AG04449 (cell line): ENCODE data around the gene ARFGEF3.

Experiments used
- CTCF ChIA-PET: fragments of 350-600 bp; formaldehyde crosslinking; extraction: SDS; loops from one replicate; lab custom pipeline; 2021; ENCODE audit warnings: antibody characterized with exemption; lab: Yijun Ruan, JAX
- POLR2A ChIA-PET: fragments of 400-600, 350-600 bp; formaldehyde crosslinking; extraction: SDS; loops from one replicate; lab custom pipeline; 2020; ENCODE audit warnings: antibody characterized with exemption, inconsistent platforms; lab: Yijun Ruan, JAX
- DNase-seq: peaks from one replicate; pipeline ENCODE4 v3.0.0-alpha.2; 2010; ENCODE audit warnings: low read depth, low spot score
- H3K4me3 ChIP-seq: 2 replicates; pipeline ENCODE4 v1.5.1; 2011; ENCODE audit warnings: low read depth, mild to moderate bottlenecking, control low read depth, low read length
- CTCF ChIP-seq: IDR thresholded peaks from one replicate; pipeline ENCODE4 v1.5.1; 2011; ENCODE audit warnings: mild to moderate bottlenecking, moderate library complexity, low read length, control low read depth, inconsistent platforms; ENCODE audit not compliant: insufficient read depth; ENCODE audit errors: missing control alignments

Gene ARFGEF3

DNA sequence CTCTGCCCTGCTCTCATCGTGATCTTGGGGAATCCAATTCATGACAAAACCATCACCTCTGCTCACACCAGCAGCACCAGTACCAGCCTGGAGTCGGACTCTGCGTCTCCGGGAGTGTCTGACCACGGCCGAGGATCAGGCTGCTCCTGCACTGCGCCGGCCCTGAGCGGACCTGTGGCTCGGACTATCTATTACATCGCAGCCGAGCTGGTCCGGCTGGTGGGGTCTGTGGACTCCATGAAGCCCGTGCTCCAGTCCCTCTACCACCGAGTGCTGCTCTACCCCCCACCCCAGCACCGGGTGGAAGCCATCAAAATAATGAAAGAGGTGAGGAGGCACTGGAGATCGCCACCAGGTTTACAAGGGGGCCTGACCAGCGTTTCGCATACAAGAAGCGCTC, 93.7 kb downstream of the ARFGEF3 start:
- ChIA-PET POLR2A (no interaction called here), CTCF (no interaction called here)
- TF ChIP-seq CTCF = no peak
- DNase-seq = no peak
- H3K4me3 ChIP-seq = no peak overlapping the region

DNA sequence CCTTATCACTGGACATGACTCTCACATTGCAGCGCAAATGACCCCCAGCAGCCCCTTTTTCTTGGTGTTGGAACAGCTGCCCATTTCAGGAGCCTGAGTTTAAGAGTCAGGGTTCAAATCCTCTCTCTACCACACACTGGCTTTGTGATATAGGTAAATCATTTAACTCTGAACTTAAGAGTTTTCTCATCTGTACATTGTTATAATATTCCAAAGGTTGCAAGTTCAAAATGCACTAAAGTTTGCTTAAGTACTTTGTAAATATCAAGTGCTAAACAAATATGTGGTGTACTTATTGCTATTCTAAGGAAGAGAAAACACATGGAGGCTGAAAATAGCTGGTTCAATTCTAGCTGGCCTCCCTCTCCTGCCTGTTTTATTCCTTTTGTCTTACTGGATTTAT, 95.9 kb downstream of the ARFGEF3 start:
- CTCF ChIA-PET = interaction anchor here (1.3 kb wide), 1 partner anchor 260 kb away, joined by 4 read pairs; no protein-coding TSS in a partner anchor
- POLR2A ChIA-PET = no interaction called here

DNA sequence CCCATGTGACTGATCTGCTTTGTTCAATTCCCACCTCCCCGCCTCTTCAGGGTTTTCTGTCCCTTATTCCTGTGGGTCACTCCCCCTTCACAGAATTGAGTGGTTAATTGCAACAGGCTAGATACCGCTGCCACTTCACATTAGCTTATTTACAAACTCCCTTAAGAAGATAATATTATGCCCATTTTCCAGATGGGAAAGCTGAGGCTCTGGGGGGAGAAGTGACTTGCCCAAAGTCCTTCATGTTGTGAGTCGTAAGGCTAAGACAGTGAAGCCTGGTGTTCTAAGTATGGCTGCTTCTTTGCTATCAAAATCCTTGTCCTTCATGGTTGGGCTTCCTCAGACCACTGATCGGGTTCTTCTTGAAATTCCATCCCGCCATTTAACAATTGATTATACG, 96.5 kb downstream of the ARFGEF3 start:
- CTCF ChIA-PET = interaction anchor here (1.3 kb wide), 1 partner anchor 260 kb away, joined by 4 read pairs; no protein-coding TSS in a partner anchor
- H3K4me3 ChIP-seq = no peak overlapping the region
- TF ChIP-seq CTCF = no peak
- DNase-seq = no peak
- POLR2A ChIA-PET = no interaction called here

More for the DNA sequence above, 95.9 kb downstream of the ARFGEF3 start:
- TF ChIP-seq CTCF = no peak
- DNase-seq = no peak
- no peak overlapping the region for H3K4me3 ChIP-seq

DNA sequence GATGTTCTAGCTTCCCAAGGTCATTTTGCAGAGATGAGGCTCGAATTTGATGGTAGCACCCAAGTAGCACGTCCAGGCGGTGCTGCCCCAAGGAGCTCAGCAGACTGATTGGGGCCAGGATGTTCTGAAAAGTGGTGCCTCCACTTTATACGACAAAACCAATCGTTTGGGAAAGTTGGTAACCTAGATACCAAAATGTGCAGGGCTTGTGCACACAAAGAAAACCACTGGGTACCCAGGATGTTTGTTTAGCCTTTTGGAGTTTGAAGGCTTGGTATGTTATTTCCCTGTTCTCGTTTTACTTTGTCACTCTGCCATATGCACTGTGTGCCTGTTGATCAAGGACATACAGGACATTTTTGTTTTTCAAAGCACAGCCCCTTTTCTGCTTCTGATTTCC, 97.3 kb downstream of the ARFGEF3 start:
- DNase-seq = no peak
- no peak overlapping the region for H3K4me3 ChIP-seq
- ChIA-PET CTCF (no interaction called here), POLR2A (no interaction called here)
- TF ChIP-seq CTCF = no peak

GRCh38 chr6:138261116-138261780, 99.5 kb downstream of the ARFGEF3 start:
- CTCF ChIA-PET = no interaction called here
- POLR2A ChIA-PET = no interaction called here

DNA sequence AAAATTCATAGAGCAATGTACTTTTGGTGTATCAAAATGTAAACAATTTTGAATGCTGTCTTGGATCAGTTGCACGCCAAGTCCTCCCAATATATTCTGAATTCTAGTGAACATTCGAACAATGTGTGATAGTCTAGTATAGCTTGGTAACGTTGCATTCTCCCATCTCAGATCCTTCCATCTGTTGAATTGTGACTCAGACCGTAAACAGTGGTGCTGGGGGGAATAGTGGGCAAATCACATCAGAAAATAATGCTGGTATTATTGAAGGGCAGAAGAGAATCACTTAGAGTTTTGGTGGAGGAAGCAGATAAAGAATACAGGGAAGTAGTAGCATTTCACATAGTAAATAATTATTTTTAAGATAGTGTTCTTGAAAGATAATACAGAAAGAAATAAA, 102.2 kb downstream of the ARFGEF3 start:
- DNase-seq = no peak
- H3K4me3 ChIP-seq = no peak overlapping the region
- TF ChIP-seq CTCF = no peak
- ChIA-PET CTCF (no interaction called here), POLR2A (no interaction called here)

More at GRCh38 chr6:138261116-138261780, 99.5 kb downstream of the ARFGEF3 start:
- no peak for DNase-seq
- no peak overlapping the region for H3K4me3 ChIP-seq
- TF ChIP-seq CTCF = no peak
